Liver (tissue), 9 donors: ENCODE results near the gene KIAA0930. TPM values are rescaled to one million over a fixed set of nuclear protein-coding genes. Genes with fewer than 3 reads are reported as not detected.

ENCODE experiments used
- DNase-seq: peaks from one replicate; pipeline ENCODE4 v3.0.0-alpha.2; 2017; ENCODE audit warnings: low spot score
- H3K27ac ChIP-seq, 2 donors: one replicate each; pipeline ENCODE4 v1.7.0; 2013; ENCODE audit warnings: inconsistent platforms in 2 of 2, low read length in 2 of 2, control low read depth in 1 of 2, low read depth in 1 of 2, mild to moderate bottlenecking in 1 of 2
- H3K27me3 ChIP-seq, 4 donors: one replicate each; pipeline versions ENCODE4 v1.6.1 to v1.7.0; 2013; ENCODE audit warnings: low read length in 3 of 4, inconsistent platforms in 1 of 4, mild to moderate bottlenecking in 1 of 4, moderate library complexity in 1 of 4; ENCODE audit not compliant: control insufficient read depth in 4 of 4, insufficient read depth in 4 of 4
- H3K36me3 ChIP-seq, 4 donors: one replicate each; pipeline versions ENCODE4 v1.6.1 to v1.7.0; 2013; ENCODE audit warnings: low read length in 3 of 4, mild to moderate bottlenecking in 3 of 4, low read depth in 1 of 4, moderate library complexity in 1 of 4; ENCODE audit not compliant: control insufficient read depth in 4 of 4, insufficient read depth in 3 of 4
- H3K4me1 ChIP-seq, 4 donors: one replicate each; pipeline versions ENCODE4 v1.6.1 to v1.7.0; 2013; ENCODE audit warnings: low read length in 3 of 4, mild to moderate bottlenecking in 3 of 4, moderate library complexity in 1 of 4; ENCODE audit not compliant: control insufficient read depth in 4 of 4, insufficient read depth in 4 of 4
- H3K4me3 ChIP-seq, 3 donors: one replicate each; pipeline versions ENCODE4 v1.6.1 to v1.7.0; 2013; ENCODE audit warnings: low read length in 3 of 3, control low read depth in 1 of 3, low read depth in 1 of 3, mild to moderate bottlenecking in 1 of 3
- H3K9ac ChIP-seq, 2 donors: one replicate each; pipeline ENCODE4 v1.7.0; 2013; ENCODE audit warnings: low read length in 2 of 2, mild to moderate bottlenecking in 2 of 2, moderate library complexity in 2 of 2, control low read depth in 1 of 2, low read depth in 1 of 2
- H3K9me3 ChIP-seq, 4 donors: one replicate each; pipeline versions ENCODE4 v1.6.1 to v1.7.0; 2013; ENCODE audit warnings: low read length in 3 of 4; ENCODE audit not compliant: control insufficient read depth in 4 of 4
- EGR1 ChIP-seq, 2 donors: IDR thresholded peaks; 2 replicates each; pipeline ENCODE4 v1.6.1; 2016 to 2018; ENCODE audit warnings: antibody characterized with exemption in 2 of 2, low read depth in 2 of 2
- FOXA1 ChIP-seq: IDR thresholded peaks from 2 replicates; pipeline ENCODE4 v1.6.1; 2016; ENCODE audit warnings: antibody characterized with exemption
- FOXA2 ChIP-seq: IDR thresholded peaks from 2 replicates; pipeline ENCODE4 v1.6.1; 2016; ENCODE audit warnings: antibody characterized with exemption
- GABPA ChIP-seq, 2 donors: IDR thresholded peaks in 1 of 2; conservative IDR thresholded peaks in 1 of 2; 2 replicates each; pipeline ENCODE4 v1.6.1; 2016; ENCODE audit warnings: antibody characterized with exemption in 2 of 2, mild to moderate bottlenecking in 1 of 2, moderate library complexity in 1 of 2
- HNF4A ChIP-seq, 2 donors: conservative IDR thresholded peaks; 2 replicates each; pipeline ENCODE4 v1.6.1; 2016; ENCODE audit warnings: antibody characterized with exemption in 2 of 2, mild to moderate bottlenecking in 2 of 2
- HNF4G ChIP-seq: IDR thresholded peaks from 2 replicates; pipeline ENCODE4 v1.6.1; 2016; ENCODE audit warnings: antibody characterized with exemption
- JUND ChIP-seq, 2 donors: IDR thresholded peaks; 2 replicates each; pipeline ENCODE4 v1.6.1; 2016; ENCODE audit warnings: antibody characterized with exemption in 2 of 2
- RAD21 ChIP-seq, 2 donors: IDR thresholded peaks; 2 replicates each; pipeline ENCODE4 v1.6.1; 2016; ENCODE audit warnings: antibody characterized with exemption in 2 of 2, mild to moderate bottlenecking in 2 of 2
- RXRA ChIP-seq, 2 donors: IDR thresholded peaks; 2 replicates each; pipeline ENCODE4 v1.6.1; 2017 to 2018; ENCODE audit warnings: antibody characterized with exemption in 2 of 2, mild to moderate bottlenecking in 1 of 2
- SP1 ChIP-seq: IDR thresholded peaks from 2 replicates; pipeline ENCODE4 v1.6.1; 2018; ENCODE audit warnings: antibody characterized with exemption, mild to moderate bottlenecking
- TAF1 ChIP-seq: conservative IDR thresholded peaks from 2 replicates; pipeline ENCODE4 v1.6.1; 2016; ENCODE audit warnings: antibody characterized with exemption, mild to moderate bottlenecking
- YY1 ChIP-seq: IDR thresholded peaks from 2 replicates; pipeline ENCODE4 v1.6.1; 2016; ENCODE audit warnings: antibody characterized with exemption, mild to moderate bottlenecking
- WGBS: extraction: QIAGEN DNeasy Blood & Tissue Kit; methylation state at CpG from one replicate; pipeline ENCODE4 v1.1.7; 2013; 5-methylcytosine and 5-hydroxymethylcytosine counted together
- polyA plus RNA-seq, 2 donors: library from polyadenylated mRNA; stranded (reverse) in 1 of 2; unstranded in 1 of 2; fragments of 200-250 nt in 1 of 2; fragments of >200 nt in 1 of 2; fragmentation: Nextera tagmentation in 1 of 2; extraction: Ambion mirVana in 1 of 2; gene quantifications; one replicate each; pipeline versions ENCODE4 v1.2.1 to v1.2.3, GENCODE V29; 2013 to 2015
- total RNA-seq, 2 donors: library from RNA; depleted of rRNA; stranded (reverse); fragments of >200 nt; gene quantifications; one replicate each; pipeline ENCODE4 v1.2.3, GENCODE V29; 2014
- TF ChIP-seq, protein P1 (sequence below): IDR thresholded peaks from 2 replicates; pipeline ENCODE4 v1.6.1; 2016; ENCODE audit warnings: antibody characterized with exemption, mild to moderate bottlenecking
- TF ChIP-seq, protein P2 (sequence below): IDR thresholded peaks from 2 replicates; pipeline ENCODE4 v1.6.1; 2016; ENCODE audit warnings: antibody characterized with exemption
- TF ChIP-seq, protein P3 (sequence below): IDR thresholded peaks from 2 replicates; pipeline ENCODE4 v1.6.1; 2016; ENCODE audit warnings: antibody characterized with exemption
- TF ChIP-seq, protein P4 (sequence below): IDR thresholded peaks from 2 replicates; pipeline ENCODE4 v1.6.1; 2016; ENCODE audit warnings: antibody characterized with exemption
- donor health status: healthy.
- donor health status: healthy.
- donor health status: healthy.
- donor health status: healthy.
- donor health status: healthy.

The KIAA0930 gene
- total and polyA plus RNA-seq, 4 donors: 6.1 to 30.0 (median 17.6) TPM

DNA sequence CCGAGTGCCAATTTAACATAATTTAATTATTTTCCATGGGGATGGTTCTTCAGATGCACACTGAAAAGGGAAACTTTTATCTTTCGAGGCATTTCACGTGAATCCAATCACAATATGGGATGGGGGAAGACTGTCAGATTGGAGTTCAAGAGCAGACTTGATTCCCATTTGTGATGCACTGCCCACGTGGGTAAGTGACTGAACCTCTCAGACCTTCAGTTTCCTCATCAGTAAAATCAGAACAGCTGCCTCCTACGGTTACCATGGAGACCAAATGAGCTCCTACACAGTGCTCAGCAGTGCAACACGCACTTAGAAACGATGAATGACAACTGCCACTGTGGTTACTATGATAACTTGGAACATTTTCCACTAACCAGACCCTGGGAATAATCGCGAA, 21.7 kb downstream of the KIAA0930 start (continued):
- TF ChIP-seq, protein P1, sequence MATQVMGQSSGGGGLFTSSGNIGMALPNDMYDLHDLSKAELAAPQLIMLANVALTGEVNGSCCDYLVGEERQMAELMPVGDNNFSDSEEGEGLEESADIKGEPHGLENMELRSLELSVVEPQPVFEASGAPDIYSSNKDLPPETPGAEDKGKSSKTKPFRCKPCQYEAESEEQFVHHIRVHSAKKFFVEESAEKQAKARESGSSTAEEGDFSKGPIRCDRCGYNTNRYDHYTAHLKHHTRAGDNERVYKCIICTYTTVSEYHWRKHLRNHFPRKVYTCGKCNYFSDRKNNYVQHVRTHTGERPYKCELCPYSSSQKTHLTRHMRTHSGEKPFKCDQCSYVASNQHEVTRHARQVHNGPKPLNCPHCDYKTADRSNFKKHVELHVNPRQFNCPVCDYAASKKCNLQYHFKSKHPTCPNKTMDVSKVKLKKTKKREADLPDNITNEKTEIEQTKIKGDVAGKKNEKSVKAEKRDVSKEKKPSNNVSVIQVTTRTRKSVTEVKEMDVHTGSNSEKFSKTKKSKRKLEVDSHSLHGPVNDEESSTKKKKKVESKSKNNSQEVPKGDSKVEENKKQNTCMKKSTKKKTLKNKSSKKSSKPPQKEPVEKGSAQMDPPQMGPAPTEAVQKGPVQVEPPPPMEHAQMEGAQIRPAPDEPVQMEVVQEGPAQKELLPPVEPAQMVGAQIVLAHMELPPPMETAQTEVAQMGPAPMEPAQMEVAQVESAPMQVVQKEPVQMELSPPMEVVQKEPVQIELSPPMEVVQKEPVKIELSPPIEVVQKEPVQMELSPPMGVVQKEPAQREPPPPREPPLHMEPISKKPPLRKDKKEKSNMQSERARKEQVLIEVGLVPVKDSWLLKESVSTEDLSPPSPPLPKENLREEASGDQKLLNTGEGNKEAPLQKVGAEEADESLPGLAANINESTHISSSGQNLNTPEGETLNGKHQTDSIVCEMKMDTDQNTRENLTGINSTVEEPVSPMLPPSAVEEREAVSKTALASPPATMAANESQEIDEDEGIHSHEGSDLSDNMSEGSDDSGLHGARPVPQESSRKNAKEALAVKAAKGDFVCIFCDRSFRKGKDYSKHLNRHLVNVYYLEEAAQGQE: no peak
- TF ChIP-seq HNF4A (conservative IDR thresholded peaks at IDR 0.05): no peak
- TF ChIP-seq GABPA (IDR thresholded peaks at IDR 0.05 in 1 of 2, conservative IDR thresholded peaks at IDR 0.05 in 1 of 2): no peak
- no peak for TF ChIP-seq JUND (IDR thresholded peaks at IDR 0.05)
- TF ChIP-seq, protein P2, sequence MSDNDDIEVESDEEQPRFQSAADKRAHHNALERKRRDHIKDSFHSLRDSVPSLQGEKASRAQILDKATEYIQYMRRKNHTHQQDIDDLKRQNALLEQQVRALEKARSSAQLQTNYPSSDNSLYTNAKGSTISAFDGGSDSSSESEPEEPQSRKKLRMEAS: no peak

DNA sequence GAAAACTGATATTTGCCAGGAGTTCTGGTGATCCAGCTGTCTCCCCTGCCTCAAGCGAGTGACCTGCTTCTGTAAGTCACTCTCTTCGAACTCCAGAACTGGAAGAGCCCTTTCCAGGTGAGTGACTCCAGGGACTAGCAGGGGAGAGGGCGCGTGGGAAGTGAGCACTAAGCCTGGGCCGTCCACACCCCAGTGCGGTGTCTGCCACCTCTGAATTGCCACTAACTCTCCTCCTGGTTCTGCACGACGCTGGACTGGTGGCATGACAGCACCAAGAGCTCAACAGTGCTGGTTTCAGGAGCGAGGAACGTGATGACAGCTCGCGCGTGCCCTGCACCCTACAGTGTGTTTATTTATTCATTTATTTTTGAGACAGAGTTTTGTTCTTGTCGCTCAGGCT, 22.9 kb downstream of the KIAA0930 start:
- no peak for DNase-seq
- no peaks in the 10 kb centered on the region for H3K9me3 ChIP-seq
- H3K4me3 ChIP-seq: no peak overlapping the region
- no peak overlapping the region for H3K27ac ChIP-seq
- TF ChIP-seq, protein P1: no peak
- no peak for TF ChIP-seq HNF4G
- no peak for TF ChIP-seq EGR1 (IDR thresholded peaks at IDR 0.05; ENCODE audit: low read depth in 2 of 2)
- TF ChIP-seq, protein P3, sequence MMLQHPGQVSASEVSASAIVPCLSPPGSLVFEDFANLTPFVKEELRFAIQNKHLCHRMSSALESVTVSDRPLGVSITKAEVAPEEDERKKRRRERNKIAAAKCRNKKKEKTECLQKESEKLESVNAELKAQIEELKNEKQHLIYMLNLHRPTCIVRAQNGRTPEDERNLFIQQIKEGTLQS: no peak
- no peak for TF ChIP-seq GABPA (IDR thresholded peaks at IDR 0.05 in 1 of 2, conservative IDR thresholded peaks at IDR 0.05 in 1 of 2)
- TF ChIP-seq RAD21 (IDR thresholded peaks at IDR 0.05): no peak
- TF ChIP-seq RXRA (IDR thresholded peaks at IDR 0.05): no peak
- TF ChIP-seq, protein P2: no peak
- no peak for TF ChIP-seq FOXA2
- no peak for TF ChIP-seq YY1
- no peak for TF ChIP-seq FOXA1
- no peak for TF ChIP-seq TAF1
- TF ChIP-seq, protein P4, sequence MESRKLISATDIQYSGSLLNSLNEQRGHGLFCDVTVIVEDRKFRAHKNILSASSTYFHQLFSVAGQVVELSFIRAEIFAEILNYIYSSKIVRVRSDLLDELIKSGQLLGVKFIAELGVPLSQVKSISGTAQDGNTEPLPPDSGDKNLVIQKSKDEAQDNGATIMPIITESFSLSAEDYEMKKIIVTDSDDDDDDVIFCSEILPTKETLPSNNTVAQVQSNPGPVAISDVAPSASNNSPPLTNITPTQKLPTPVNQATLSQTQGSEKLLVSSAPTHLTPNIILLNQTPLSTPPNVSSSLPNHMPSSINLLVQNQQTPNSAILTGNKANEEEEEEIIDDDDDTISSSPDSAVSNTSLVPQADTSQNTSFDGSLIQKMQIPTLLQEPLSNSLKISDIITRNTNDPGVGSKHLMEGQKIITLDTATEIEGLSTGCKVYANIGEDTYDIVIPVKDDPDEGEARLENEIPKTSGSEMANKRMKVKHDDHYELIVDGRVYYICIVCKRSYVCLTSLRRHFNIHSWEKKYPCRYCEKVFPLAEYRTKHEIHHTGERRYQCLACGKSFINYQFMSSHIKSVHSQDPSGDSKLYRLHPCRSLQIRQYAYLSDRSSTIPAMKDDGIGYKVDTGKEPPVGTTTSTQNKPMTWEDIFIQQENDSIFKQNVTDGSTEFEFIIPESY: no peak
- no peak for TF ChIP-seq HNF4A (conservative IDR thresholded peaks at IDR 0.05)
- TF ChIP-seq SP1: no peak
- WGBS: 97% methylated on average over 14 of the region's 14 CpGs
- H3K4me1 ChIP-seq: peaks cover 0 to 2% (median 0%) of the 10 kb centered on the region in 4 donors
- H3K9ac ChIP-seq: no peak overlapping the region
- H3K27me3 ChIP-seq: no peaks in the 10 kb centered on the region
- no peaks in the 10 kb centered on the region for H3K36me3 ChIP-seq
